ENCODE data around the gene G0S2.

G0S2 gene

GRCh38 chr1:209648931-209649776 lies 26.1 kb upstream of the G0S2 start:
- Histone ChIP-seq H3K4me2 (ENCODE audit: low read length) (no peak overlapping the region), H3K27me3 (ENCODE audit: insufficient read depth, low read length) (no peaks in the 10 kb centered on the region), H3K36me3 (ENCODE audit: insufficient read depth, low read length) (no peaks in the 10 kb centered on the region), H2AFZ (ENCODE audit: low read length) (no peak overlapping the region), H3K79me2 (ENCODE audit: insufficient read depth, low read length) (no peaks in the 10 kb centered on the region), H4K20me1 (ENCODE audit: insufficient read depth, low read length) (no peaks in the 10 kb centered on the region), H3K9me2 (ENCODE audit: low read depth, low read length) (no peaks in the 10 kb centered on the region), H3K9me3 (ENCODE audit: low read length) (no peaks in the 10 kb centered on the region), H3K4me1 (ENCODE audit: insufficient read depth, low read length, severe bottlenecking) (no peaks in the 10 kb centered on the region), H3F3A (ENCODE audit: insufficient read depth, low read length) (no peaks in the 10 kb centered on the region), H3K9ac (ENCODE audit: low read length) (no peak overlapping the region), H3K4me3 (ENCODE audit: low read depth, low read length, poor library complexity, severe bottlenecking) (no peak overlapping the region), H3K27ac (ENCODE audit: low read depth, low read length, poor library complexity, severe bottlenecking) (no peak overlapping the region)
- TF ChIP-seq EZH2 (IDR thresholded peaks at IDR 0.05; ENCODE audit: borderline replicate concordance, low read length) (no peak), CTCF (IDR thresholded peaks at IDR 0.05; ENCODE audit: low read length) (no peak)

GRCh38 chr1:209650454-209650853 lies 24.8 kb upstream of the G0S2 start:
- H3K36me3 ChIP-seq (ENCODE audit: insufficient read depth, low read length), result no peaks in the 10 kb centered on the region
- TF ChIP-seq EZH2 (IDR thresholded peaks at IDR 0.05; ENCODE audit: borderline replicate concordance, low read length) (no peak), CTCF (IDR thresholded peaks at IDR 0.05; ENCODE audit: low read length) (no peak)
- no peaks in the 10 kb centered on the region for H3K27me3 ChIP-seq (ENCODE audit: insufficient read depth, low read length)
- H2AFZ ChIP-seq (ENCODE audit: low read length), result no peak overlapping the region
- H3K9ac ChIP-seq (ENCODE audit: low read length), result no peak overlapping the region
- H3K4me2 ChIP-seq (ENCODE audit: low read length), result no peak overlapping the region
- H3F3A ChIP-seq (ENCODE audit: insufficient read depth, low read length), result no peaks in the 10 kb centered on the region
- H3K4me3 ChIP-seq (ENCODE audit: low read depth, low read length, poor library complexity, severe bottlenecking), result no peak overlapping the region
- no peaks in the 10 kb centered on the region for H3K9me3 ChIP-seq (ENCODE audit: low read length)
- H3K9me2 ChIP-seq (ENCODE audit: low read depth, low read length), result no peaks in the 10 kb centered on the region
- no peaks in the 10 kb centered on the region for H4K20me1 ChIP-seq (ENCODE audit: insufficient read depth, low read length)
- H3K79me2 ChIP-seq (ENCODE audit: insufficient read depth, low read length), result no peaks in the 10 kb centered on the region
- no peak overlapping the region for H3K27ac ChIP-seq (ENCODE audit: low read depth, low read length, poor library complexity, severe bottlenecking)
- no peaks in the 10 kb centered on the region for H3K4me1 ChIP-seq (ENCODE audit: insufficient read depth, low read length, severe bottlenecking)

GRCh38 chr1:209651138-209651587 lies 24.0 kb upstream of the G0S2 start:
- Histone ChIP-seq H3K79me2 (ENCODE audit: insufficient read depth, low read length) (no peaks in the 10 kb centered on the region), H3K27me3 (ENCODE audit: insufficient read depth, low read length) (no peaks in the 10 kb centered on the region), H3K36me3 (ENCODE audit: insufficient read depth, low read length) (no peaks in the 10 kb centered on the region), H3K4me1 (ENCODE audit: insufficient read depth, low read length, severe bottlenecking) (no peaks in the 10 kb centered on the region), H3K4me2 (ENCODE audit: low read length) (no peak overlapping the region), H3K9me2 (ENCODE audit: low read depth, low read length) (no peaks in the 10 kb centered on the region), H3K4me3 (ENCODE audit: low read depth, low read length, poor library complexity, severe bottlenecking) (no peak overlapping the region), H3K9me3 (ENCODE audit: low read length) (no peaks in the 10 kb centered on the region), H3F3A (ENCODE audit: insufficient read depth, low read length) (no peaks in the 10 kb centered on the region), H4K20me1 (ENCODE audit: insufficient read depth, low read length) (no peaks in the 10 kb centered on the region), H2AFZ (ENCODE audit: low read length) (no peak overlapping the region), H3K9ac (ENCODE audit: low read length) (no peak overlapping the region), H3K27ac (ENCODE audit: low read depth, low read length, poor library complexity, severe bottlenecking) (no peak overlapping the region)
- no peak for TF ChIP-seq CTCF (IDR thresholded peaks at IDR 0.05; ENCODE audit: low read length)
- no peak for TF ChIP-seq EZH2 (IDR thresholded peaks at IDR 0.05; ENCODE audit: borderline replicate concordance, low read length)

All from OCI-LY1 (cell line).